Ishikawa (cell line): ENCODE results near the gene PBX1.

Source experiments
- CEBPB ChIP-seq: IDR thresholded peaks from 2 replicates; pipeline ENCODE4 v1.6.1; 2012
- EP300 ChIP-seq: IDR thresholded peaks from 2 replicates; pipeline ENCODE4 v1.6.1; 2012; ENCODE audit warnings: borderline replicate concordance
- FOXM1 ChIP-seq: IDR thresholded peaks from 2 replicates; pipeline ENCODE4 v1.6.1; 2012; ENCODE audit warnings: low read depth, borderline replicate concordance
- RAD21 ChIP-seq: IDR thresholded peaks from 2 replicates; pipeline ENCODE4 v1.6.1; 2012; ENCODE audit warnings: low read depth
- TAF1 ChIP-seq: IDR thresholded peaks from 2 replicates; pipeline ENCODE4 v1.6.1; 2012; ENCODE audit warnings: low read depth, mild to moderate bottlenecking
- TEAD4 ChIP-seq: IDR thresholded peaks from 2 replicates; pipeline ENCODE4 v1.6.1; 2012
- YY1 ChIP-seq: IDR thresholded peaks from 2 replicates; pipeline ENCODE4 v1.6.1; 2012; ENCODE audit warnings: low read depth
- ZBTB7A ChIP-seq: IDR thresholded peaks from 2 replicates; pipeline ENCODE4 v1.6.1; 2012; ENCODE audit warnings: low read depth
- TF ChIP-seq, protein P1 (sequence below): IDR thresholded peaks from 2 replicates; pipeline ENCODE4 v1.6.1; 2012

DNA sequence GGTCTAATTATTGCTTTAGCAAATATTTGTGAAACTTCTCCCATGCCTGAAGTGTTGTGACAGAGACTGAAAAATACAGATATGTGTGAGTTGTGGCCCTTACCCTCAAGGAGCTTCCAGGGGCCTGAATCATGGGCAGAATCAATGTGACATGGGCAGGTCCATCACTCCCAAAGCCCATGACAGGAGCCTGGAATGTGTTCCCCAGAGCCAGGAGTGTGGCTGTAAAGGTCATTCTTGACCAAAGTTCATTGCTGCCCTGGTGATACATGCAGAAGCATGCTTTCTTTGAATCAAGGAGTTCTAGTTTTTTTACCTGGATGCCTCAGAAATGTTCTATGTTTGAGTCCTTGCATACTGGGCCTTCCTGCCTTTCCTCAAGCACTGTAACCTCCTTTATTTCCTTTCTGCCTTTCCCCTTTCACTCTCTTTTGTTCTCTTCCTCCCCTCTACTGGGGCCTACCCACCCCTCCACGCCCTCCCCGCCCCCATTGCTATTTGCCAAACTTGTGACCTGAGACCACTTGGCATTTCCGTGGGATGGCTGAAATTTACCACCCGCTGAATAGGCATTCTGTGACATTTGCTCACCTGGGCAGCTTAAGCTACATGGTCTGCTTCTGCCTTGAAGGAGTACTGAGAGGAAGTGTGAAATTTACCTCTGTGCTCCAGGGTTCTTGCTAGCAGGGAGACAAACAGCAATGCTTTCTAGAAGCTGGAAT is 19.7 kb downstream of the PBX1 start:
- 0 out of 2 replicates have a peak, but pooled peaks have one; percentile 32 for TF ChIP-seq ZBTB7A
- no peak for TF ChIP-seq RAD21
- TF ChIP-seq YY1 = no peak
- peak; percentile 50; the same call in 1 of the 2 replicates for TF ChIP-seq TEAD4
- TF ChIP-seq FOXM1 = no peak
- TF ChIP-seq, protein P1, sequence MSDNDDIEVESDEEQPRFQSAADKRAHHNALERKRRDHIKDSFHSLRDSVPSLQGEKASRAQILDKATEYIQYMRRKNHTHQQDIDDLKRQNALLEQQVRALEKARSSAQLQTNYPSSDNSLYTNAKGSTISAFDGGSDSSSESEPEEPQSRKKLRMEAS = 0 out of 2 replicates have a peak, but pooled peaks have one; percentile 13
- TF ChIP-seq CEBPB = no peak
- TF ChIP-seq EP300 = no peak
- no peak for TF ChIP-seq TAF1
